GM06990 (cell line): ENCODE data around the gene RUNX3.

Source experiments
- DNase-seq: peaks from one replicate; pipeline ENCODE4 v3.0.0-alpha.2; 2011; ENCODE audit not compliant: insufficient read length; ENCODE audit errors: extremely low read depth
- H3K27me3 ChIP-seq: replicated peaks from 2 replicates; pipeline ENCODE4 v1.6.0; 2011; ENCODE audit warnings: low read length; ENCODE audit not compliant: control insufficient read depth, insufficient read depth
- H3K36me3 ChIP-seq: 2 replicates; pipeline ENCODE4 v1.5.1; 2011; ENCODE audit warnings: low read length; ENCODE audit not compliant: control insufficient read depth, insufficient read depth
- H3K4me3 ChIP-seq: replicated peaks from 2 replicates; pipeline ENCODE4 v1.5.1; 2011; ENCODE audit warnings: low read depth, mild to moderate bottlenecking, control low read depth, low read length
- CTCF ChIP-seq: IDR thresholded peaks from 2 replicates; pipeline ENCODE4 v1.5.1; 2011; ENCODE audit warnings: low read length, control low read depth, mild to moderate bottlenecking, inconsistent platforms; ENCODE audit not compliant: insufficient read depth, poor library complexity, severe bottlenecking

Gene RUNX3

GRCh38 chr1:24935615-24936484 is 5.8 kb upstream of the RUNX3 start:
- H3K4me3 ChIP-seq = no peak overlapping the region
- TF ChIP-seq CTCF = no peak
- peaks cover 12% of the 10 kb centered on the region for H3K36me3 ChIP-seq
- no peaks in the 10 kb centered on the region for H3K27me3 ChIP-seq
- no peak for DNase-seq

DNA sequence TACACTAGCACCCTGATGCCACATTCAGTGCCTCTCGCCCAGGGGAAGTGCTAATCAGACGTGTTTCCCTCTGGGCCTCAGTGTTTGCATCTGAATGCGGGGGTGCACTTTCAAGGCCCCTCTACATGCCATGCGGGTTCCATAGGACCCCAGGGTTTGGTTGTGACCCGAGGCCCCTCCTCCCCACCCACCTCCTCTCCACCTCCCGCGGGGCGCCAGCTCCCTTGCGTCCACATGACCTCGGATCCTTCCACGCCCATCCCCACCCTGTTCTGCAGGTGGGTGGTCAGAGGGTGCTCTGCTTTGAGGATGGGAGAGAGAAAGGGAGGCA is 5.1 kb upstream of the RUNX3 start:
- no peak for DNase-seq
- no peak for TF ChIP-seq CTCF
- Histone ChIP-seq H3K36me3 (peaks cover 12% of the 10 kb centered on the region), H3K4me3 (no peak overlapping the region), H3K27me3 (no peaks in the 10 kb centered on the region)

GRCh38 chr1:24934310-24935195 is 4.5 kb upstream of the RUNX3 start:
- peaks cover 10% of the 10 kb centered on the region for H3K36me3 ChIP-seq
- no peak overlapping the region for H3K4me3 ChIP-seq
- DNase-seq = no peak
- H3K27me3 ChIP-seq = no peaks in the 10 kb centered on the region
- TF ChIP-seq CTCF = peak; percentile 17

GRCh38 chr1:24933468-24933867 is 3.4 kb upstream of the RUNX3 start:
- TF ChIP-seq CTCF = no peak
- Histone ChIP-seq H3K27me3 (no peaks in the 10 kb centered on the region), H3K36me3 (peaks cover 9% of the 10 kb centered on the region), H3K4me3 (no peak overlapping the region)
- DNase-seq = no peak

- H3K4me3 ChIP-seq = no peak overlapping the region; the same call in 1 of the 2 replicates
- DNase-seq = no peak
- no peaks in the 10 kb centered on the region for H3K27me3 ChIP-seq
- no peak for TF ChIP-seq CTCF
- peaks cover 8% of the 10 kb centered on the region for H3K36me3 ChIP-seq
These were observed 2.7 kb upstream of the RUNX3 start for GRCh38 chr1:24932725-24933294.
